Hematopoietic multipotent progenitor cell treated with erythropoietin and hydrocortisone succinate and interleukin-3 and kit ligand, for 6 days (in vitro differentiated cells): ENCODE measurements around the gene PIGU.
"Not testable (repeated sequence)": the region's sequence is repeated elsewhere in the genome, so short reads cannot be mapped to it uniquely, and the experiment has no call there.

Experiments used
- DNase-seq: peaks from one replicate; pipeline ENCODE4 v3.0.0-alpha.2; 2015

The PIGU gene, protein sequence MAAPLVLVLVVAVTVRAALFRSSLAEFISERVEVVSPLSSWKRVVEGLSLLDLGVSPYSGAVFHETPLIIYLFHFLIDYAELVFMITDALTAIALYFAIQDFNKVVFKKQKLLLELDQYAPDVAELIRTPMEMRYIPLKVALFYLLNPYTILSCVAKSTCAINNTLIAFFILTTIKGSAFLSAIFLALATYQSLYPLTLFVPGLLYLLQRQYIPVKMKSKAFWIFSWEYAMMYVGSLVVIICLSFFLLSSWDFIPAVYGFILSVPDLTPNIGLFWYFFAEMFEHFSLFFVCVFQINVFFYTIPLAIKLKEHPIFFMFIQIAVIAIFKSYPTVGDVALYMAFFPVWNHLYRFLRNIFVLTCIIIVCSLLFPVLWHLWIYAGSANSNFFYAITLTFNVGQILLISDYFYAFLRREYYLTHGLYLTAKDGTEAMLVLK

DNA sequence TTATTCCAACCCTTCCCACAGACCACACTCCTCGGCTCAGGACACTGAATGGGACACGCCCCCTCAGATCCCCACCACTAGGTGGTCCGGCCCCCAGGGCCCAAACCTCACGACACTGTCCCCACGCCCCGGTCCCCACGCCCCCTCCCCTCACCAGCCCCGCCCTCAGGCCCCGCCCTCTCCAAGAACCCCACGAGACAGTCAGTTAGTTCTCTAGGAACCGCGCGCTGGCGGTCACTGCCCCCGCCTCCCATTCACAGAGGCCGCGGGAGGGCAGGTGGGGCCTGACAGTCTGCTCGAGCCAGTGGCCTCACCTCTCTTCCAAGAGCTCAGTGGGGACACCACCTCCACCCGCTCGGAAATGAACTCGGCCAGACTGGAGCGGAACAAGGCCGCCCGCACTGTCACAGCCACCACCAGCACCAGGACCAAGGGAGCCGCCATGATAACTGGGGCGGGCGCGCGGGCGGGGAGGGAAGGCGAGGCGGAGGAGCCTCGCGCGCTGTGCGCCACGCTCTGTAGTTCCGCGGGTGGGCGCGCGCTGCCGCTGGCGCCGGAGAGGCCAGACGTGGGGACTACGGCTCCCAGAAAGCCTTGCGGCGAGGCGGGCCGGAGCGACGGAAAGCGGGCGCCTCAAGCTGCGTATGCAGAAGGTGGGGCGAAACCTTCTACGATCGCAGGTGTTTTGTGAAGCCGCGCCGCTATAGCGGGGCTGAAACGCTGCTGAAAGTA lies at the start of gene PIGU:
Gene PIGU (minus strand): TSS at position 451 of the 732 bp plus-strand sequence. CDS start 7 bp downstream, at position 444.
- DNase-seq = peak; percentile 98

DNA sequence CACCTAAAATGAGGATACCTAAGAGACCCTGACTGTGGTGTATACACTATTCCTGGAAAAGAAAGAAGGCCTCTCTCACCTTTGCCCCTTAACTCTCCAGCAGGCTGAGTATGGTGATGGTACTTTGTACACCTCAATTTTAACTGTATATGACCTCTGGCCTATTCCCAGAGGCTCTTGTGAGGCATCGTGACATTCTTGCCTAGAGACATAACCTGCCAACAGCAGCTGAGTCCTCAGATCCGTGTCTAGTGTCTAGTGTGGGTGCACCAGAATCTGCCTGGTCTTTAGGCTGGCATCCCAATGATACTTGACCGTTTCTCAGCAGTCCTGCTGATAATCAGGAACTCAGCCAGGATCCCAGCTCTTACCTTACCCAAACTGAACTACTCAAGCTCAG lies 47.3 kb upstream of the PIGU start:
- DNase-seq = no peak

DNA sequence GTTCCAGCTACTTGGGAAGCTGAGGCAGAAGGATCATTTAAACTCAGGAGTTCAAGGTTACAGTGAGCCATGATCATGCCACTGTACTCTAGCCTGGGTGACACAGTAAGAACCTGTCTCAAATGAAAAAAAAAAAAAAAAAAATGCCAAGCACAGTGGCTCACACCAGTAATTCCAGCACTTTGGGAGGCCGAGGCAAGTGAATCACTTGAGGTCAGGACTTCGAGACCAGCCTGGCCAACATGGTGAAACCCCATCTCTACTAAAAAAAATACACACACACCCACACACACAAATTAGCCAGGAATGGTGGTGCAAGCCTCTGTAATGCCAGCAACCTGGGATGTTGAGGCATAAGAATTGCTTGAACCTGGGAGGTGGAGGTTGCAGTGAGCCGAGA lies 45.7 kb upstream of the PIGU start:
- DNase-seq = not testable (repeated sequence)

DNA sequence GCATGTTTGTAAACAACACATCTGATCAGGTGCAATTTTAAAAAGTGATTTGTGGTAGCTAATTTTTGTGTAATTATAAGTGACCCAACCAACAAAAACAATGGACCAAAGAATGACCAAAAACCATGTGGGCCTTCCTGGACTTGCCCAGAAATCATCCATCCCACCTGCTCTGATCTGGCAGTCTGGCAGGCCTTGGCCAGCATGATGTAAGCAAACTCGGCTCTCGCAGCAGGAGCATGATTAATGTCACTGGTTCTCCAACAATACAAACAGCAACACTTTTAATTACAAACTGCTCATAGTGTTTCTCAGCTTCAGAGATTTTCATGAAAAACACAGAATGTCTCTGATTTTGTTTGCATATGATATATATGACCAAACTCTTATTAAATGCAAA lies 43.4 kb upstream of the PIGU start:
- DNase-seq = no peak

DNA sequence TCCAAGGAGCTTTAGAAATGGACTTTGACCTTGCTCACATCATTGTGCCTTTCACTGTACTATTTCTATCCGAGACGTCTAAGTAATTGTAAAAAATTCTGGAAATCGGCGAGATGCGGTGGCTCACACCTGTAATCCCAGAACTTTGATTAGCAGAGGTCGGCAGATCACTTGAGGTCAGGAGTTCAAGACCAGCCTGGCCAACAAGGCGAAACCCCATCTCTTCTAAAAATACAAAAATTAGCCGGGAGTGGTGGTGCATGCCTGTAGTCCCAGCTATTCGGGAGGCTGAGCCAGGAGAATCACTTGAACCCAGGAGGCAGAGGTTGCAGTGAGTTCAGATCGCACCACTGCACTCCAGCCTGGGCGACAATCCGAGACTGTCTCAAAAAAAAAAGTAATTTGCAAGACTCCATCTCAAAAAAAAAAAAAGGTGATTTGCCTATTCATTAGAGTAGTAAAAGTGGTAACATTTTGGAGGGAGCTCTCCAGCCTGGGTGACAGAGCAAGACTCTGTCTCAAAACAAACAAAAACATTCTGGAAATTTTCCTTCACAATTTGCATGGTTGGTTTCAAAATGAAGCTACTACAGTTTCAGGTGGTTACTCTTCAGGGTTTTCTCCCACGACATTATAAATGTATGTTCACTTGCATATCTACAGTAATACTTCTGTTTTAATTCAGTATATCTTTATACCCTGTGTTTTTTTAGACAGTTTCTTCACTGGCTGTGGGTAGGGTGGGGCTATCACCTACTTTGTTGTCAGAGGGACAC lies 42.5 kb upstream of the PIGU start:
- peak; percentile 46 for DNase-seq

DNA sequence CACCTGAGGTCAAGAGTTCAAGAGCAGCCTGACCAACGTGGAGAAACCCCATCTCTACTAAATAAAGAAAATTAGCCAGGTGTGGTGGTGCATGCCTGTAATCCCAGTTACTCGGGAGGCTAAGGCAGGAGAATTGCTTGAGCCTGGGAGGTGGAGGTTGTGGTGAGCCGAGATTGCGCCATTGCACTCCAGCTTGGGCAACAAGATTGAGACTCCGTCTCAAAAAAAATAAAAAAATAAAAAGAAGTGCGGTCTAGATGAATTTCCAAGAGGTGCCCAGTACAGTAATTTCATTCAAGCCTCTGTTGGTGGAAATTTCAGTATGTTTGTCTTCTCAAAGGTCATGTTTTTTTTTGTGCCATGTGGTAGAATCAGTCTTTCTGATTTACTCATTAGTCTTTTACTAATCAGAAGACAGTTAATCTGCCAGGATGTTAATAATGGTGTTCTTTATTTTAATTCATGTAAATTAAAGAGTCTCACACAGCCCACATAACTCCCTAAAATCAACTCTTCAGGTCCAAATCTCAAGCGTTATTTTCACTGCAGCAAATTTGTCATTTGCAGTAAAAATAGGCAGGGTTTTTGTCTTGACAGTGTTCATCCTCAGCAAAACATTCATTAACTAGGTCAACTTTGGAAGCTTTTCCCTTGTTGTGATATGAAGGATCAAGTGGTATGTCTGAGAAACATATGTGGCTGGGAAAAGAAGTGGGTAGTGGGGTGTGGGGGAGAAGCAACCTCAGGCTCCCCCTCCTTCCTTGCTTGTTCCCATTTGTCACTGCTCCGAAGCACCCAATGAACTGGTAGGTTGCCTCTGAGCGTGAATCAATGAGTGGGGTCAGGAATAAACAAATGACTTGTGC lies 40.6 kb upstream of the PIGU start:
- no peak for DNase-seq

DNA sequence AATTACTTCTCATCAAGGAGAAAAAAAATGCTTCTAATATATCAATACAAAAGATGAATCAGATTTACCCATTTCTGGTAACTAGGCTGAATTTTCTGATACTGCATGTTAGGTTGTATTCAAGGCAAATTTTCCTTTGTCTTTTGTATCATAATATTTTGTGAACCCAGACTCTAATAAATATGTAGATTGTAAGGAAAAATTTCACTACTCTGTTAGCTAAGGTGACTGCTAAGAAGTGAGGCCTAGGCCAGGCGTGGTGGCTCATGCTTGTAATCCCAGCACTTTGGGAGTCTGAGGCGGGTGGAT lies 40.0 kb upstream of the PIGU start:
- DNase-seq = no peak

DNA sequence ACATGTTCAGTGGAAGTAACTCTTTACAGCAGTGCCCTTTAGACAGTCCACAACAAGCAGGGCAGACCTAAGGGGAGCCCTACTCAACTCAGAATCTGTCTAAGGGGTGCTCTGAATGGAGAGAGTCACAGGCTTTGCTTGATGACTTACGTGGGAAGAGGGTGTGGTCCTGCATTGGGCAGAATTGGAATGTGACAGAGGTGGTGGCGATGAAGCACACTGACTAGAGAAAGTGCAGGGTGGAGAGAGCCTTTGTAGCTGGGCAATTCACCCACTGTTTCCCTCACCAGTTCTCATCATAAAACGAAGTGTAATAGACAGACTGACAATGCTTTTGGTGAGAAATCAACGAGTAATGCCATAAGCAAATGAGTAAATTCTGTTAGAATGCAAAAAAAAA lies 38.5 kb upstream of the PIGU start:
- DNase-seq = no peak

DNA sequence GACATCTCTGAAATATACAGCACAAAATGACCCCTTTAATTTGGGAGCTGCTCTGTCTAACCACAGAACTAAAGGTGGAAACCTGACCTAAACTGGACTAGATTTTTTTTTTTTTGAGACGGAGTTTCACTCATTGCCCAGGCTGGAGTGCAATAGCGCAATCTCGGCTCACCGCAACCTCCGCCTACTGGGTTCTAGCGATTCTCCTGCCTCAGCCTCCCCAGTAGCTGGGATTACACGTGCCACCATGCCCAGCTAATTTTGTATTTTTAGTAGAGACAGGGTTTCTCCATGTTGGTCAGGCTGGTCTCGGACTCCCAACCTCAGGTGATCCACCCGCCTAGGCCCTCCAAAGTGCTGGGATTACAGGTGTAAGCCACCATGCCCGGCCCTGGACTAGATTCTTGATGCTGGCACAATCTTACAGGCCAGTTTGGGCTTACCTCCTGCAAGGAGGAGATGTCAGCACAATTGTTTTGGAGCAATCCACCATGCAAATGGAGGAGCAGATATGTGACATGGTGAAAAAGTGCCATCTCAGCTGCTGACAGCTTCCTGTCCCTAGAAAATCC lies 37.1 kb upstream of the PIGU start:
- DNase-seq = not testable (repeated sequence)

DNA sequence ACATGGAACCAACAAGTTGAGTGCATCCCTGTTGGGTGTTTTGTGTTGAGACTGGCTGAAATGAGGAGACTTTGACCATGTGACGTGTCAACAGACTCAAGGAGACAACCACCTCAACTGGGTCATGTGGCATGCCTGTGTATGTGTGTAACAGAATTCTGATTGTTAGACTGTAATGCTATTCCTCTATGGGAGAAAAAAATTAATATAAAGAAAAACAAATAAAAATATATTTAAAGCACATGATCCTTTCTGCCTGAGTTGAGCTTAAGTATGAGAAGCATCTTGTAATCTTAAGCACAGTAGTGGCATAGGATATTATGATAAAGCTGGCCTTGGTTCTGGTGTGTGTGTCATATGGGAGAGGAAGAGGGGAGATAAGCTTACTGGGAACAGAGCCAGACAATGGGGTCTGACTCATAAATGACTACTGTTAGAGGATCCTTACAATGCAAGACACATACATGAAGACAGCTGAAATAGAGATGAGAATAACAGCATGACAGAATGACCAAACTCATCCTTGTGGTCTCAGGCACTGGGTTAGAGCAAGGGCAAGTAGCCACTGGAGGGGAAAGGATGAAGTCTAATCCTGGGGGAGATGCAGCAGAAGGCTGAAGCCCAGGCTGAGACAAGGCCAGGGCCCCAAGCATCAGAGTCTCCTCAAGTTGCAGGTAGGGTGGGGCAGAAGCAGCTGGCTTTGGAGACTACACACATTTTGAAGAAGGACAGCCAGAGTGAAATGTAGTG lies 36.5 kb upstream of the PIGU start:
- DNase-seq = peak; percentile 98

DNA sequence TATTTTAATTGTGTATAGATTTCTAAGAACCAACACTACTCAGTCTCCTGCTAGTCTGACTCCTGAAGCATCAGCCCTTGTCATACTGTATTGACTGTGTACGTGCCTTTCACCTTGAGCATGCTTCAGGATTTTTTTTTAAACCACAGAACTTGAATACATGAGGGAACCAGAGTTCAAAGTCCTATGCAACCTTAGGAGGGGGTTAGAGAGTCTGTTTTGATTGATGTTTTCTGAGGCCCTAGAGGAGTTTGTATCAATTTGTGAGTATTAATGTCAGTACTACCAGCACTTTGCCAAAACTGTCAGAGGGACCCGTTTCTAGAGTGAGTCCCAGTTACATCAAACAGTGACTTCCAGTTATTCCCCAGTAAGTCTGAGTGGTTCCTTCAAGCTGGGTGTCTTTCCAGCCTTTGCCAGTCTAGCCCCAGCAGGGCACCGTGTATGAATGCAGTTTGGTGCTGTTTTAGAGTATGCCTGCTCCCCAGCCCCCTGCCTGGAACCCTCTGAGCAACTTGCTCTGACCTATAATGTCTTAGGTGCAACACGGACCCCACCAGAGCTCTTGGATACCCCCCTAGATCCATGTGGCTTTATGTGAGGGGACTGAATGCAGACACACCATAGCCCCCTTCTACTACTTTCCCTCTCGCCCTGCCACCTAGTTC lies 35.8 kb upstream of the PIGU start:
- DNase-seq = no peak

DNA sequence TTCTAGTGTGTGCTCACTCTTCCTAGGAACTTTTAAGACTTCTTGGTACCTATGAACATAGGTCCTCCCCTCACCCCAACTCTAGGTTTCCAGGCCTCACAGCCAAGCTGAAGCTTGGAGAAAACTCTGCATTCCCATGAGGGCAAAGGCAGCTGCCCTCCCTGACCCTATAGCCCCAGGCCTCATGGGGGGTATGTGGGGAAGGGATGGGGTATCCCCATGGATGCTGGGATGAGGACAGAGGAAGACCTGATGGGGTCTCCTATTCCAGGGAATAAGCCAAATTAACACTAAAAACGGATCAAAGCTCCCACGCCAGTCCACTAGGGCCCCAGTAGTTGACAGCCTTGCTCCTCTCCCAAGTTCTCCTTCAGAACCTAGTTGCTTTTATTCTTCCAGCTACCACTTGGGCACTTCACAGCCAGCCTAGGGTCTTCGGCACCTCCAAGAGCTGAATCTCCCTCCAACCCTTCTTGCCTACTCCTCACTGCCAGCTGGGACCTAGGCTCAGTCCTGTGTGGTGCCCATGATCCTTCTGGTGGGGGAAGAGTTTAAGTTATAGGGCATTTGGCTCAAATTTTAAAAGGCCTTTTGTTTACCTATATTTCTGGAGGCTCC lies 35.0 kb upstream of the PIGU start:
- no peak for DNase-seq

DNA sequence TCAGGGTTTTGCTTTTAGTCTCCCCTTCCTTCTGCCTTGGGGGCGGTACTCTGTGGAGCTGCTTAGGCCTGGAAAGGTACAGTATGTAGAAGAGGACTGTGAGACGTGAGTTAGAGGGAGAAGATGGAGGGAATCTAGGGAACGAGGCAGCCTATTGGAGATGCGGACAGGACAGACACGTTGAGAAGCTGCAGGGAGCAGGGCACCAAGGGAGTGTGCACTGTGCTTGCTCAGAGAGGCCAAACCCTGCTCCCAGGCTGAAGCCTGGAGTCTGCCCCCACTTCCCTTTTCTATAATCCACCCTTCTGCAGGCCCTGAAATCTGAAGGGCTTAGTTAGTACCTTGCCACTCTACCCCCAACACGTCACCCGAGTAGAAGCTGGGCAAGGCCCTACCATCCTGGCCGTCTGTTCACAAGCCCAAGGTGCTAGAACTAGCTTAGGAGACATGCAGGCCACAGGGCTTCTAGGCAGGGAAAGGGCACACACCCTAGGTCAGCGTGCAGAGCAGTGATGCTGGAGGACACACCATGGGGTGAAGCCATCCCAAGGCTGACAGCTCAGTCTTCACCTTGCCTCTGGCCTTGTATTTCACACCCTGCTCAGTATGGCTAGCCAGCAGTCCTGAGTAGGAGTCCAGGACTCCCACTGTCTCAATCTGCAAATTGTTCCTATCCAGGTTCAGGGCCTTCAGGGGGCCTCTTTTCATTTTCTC lies 34.1 kb upstream of the PIGU start:
- peak; percentile 28 for DNase-seq

DNA sequence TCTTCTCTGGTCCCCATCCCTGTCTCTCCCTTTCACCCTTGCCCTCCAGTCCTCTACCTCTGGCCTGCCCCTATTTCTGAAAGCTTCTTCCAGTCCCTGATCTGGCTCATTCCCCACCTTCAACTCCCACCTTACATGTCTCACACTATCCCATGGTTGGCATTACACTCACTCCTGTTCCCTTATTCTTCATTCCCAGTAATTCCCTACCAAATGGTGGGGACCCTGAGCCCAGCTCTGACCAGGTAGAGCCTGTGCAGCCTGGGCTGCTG lies 33.6 kb upstream of the PIGU start:
- DNase-seq = no peak

DNA sequence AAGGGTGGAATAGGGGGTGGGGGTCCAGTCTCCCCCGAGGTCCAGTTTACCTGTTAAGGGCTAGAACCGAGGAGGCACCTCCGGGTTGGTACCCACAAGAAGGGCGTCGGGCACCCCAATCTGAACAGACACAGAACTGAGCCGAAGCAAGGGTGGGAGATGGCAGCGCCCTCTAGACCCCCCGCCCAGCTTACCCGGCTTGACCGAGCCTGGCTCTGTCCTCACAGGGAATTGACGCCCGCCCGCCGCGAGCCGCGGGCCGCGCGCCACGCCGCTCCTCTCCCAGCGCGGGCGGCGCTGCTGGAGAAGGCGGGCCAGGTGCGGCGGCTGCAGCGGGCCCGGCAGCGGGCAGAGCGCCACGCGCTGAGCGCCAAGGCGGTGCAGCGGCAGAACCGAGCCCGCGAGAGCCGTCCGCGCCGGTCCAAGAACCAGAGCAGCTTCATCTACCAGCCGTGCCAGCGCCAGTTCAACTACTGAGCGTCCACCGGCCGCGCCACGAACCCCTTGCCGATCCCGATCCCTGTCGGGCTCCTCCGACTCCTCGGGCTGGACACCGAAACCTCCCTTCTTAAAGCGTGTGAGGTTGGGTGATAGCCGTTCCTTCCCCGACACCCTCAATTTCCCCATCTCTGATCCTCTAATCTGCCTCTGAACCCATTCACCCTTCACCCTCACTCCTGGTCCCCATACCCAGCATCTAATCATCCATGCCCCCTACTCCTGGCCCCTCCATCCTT lies 33.1 kb upstream of the PIGU start:
- DNase-seq = peak; percentile 85

DNA sequence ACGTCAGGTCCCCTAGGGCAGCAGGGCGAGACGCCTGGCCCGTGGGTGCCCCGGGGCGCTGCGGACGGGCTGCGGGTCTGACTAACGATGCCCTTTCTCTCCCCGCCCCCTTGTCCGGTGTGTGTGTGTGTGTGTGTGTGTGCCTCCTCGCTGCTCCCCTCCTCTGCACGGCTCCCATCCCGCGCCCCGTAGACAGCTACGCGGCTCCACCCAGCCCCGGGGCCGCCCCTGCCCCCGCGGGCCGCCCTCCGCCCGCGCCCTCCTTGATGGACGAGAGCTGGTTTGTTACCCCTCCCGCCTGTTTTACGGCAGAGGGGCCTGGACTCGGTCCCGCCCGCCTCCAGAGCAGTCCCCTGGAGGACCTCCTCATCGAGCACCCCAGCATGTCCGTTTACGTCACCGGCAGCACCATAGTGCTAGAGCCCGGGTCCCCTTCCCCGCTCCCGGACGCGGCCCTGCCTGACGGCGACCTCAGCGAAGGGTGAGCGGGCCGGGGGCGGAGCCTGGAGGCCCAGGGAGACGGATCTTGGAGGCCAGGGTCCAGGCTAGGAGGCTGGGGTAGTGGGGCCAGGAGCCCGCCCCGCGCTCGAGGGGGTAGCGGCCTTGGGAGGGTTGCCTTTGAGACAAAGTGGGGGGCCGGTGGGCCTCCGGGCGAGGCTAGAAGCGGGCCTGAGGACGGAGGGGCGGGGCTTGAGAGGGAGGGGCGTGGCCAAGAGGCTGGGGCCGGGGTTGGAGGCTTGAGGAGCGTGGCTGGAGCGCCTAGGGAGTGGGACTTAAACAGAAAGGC lies 32.3 kb upstream of the PIGU start:
- peak; percentile 89 for DNase-seq

DNA sequence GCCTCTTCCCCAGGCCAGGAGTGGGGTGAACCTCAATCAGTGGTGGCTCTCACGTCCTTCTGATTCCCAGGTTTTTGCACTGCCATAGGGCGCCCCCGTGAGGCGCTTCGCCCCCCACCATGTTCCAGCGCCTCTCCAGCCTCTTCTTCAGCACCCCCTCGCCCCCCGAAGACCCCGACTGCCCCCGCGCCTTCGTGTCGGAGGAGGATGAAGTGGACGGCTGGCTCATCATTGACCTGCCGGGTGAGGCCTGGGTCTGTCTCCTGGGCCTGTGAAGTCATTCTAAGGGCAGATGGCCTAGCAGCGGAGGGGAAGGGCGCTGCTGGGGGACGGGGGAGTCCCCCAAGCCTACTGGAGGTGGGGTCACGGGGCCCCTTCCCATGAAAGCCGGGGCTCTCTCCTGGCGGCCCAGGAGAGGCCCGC lies 31.7 kb upstream of the PIGU start:
- peak; percentile 72 for DNase-seq
